RKO (cell line): ENCODE measurements around the gene KRT23.

Source experiments
- DNase-seq: peaks from one replicate; pipeline ENCODE4 v3.0.0-alpha.2; 2016; ENCODE audit warnings: low spot score

KRT23 gene, protein sequence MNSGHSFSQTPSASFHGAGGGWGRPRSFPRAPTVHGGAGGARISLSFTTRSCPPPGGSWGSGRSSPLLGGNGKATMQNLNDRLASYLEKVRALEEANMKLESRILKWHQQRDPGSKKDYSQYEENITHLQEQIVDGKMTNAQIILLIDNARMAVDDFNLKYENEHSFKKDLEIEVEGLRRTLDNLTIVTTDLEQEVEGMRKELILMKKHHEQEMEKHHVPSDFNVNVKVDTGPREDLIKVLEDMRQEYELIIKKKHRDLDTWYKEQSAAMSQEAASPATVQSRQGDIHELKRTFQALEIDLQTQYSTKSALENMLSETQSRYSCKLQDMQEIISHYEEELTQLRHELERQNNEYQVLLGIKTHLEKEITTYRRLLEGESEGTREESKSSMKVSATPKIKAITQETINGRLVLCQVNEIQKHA

DNA sequence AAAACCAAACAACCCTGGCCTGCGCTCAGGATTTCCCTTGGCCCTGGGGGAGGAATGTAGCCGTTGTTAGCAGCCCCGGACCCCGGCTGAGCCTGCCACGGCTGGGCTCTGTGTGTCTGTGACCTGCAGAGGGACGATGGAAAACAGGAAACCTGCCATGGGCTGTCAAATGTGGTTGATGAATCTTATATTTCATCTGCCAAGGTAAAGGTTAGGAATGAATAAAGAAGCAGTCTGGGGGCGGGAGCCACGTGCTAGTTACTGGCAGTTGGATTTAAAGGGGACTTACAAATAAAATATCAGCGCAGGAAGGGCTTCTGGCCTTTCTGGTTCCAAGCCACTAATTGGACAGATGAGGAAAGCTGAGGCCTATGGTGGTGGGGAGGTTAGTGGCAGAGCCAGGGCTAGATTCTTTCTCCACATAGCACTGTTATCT, at the start of gene KRT23:
Gene KRT23 (minus strand): TSS at position 263 of the 436 bp plus-strand sequence. CDS start 1,043 bp downstream, outside the sequence.
- no peak for DNase-seq

DNA sequence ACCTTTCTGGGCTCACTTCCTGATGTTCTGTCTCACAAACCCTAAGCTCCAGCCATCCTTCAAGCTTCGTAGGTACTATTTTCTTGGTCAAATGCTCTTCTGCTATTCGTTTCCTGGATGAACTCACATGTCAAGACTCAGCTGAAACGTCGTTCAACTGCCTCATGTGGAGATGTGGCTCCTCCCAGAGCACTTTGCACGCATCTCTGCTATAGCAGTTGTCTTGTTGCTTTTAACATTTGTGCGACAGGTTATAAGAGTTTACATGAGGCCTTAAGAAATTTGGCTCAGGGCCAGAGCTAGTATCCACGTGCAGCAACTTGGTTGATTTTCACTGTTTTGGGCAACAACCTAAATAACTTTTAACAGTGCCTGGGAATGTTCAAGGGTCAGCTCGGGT, 49.5 kb upstream of the KRT23 start:
- no peak for DNase-seq

DNA sequence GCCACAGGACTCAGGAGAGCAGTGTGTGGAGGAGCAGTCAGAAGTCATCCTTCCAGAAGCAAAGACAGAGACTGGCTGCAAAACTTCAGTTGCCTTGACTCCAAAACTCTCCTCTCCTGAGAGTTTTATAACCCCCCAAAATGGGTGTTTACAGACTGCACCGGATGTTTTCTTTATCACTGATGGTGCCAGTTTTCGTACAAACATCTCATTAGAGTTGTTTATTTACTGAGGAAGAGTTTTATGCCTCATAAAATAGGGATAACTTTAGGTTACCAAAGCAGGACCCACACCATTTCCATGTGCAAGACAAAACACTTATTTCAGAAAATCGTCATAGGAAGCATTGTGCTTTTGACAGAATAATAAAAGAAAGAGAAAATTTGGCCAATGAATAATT, 46.8 kb upstream of the KRT23 start, which contains the start of gene KRT40:
Gene KRT40 (minus strand): TSS at position 101 of the 400 bp plus-strand sequence. CDS start 53 bp downstream, at position 48.
- DNase-seq: no peak

DNA sequence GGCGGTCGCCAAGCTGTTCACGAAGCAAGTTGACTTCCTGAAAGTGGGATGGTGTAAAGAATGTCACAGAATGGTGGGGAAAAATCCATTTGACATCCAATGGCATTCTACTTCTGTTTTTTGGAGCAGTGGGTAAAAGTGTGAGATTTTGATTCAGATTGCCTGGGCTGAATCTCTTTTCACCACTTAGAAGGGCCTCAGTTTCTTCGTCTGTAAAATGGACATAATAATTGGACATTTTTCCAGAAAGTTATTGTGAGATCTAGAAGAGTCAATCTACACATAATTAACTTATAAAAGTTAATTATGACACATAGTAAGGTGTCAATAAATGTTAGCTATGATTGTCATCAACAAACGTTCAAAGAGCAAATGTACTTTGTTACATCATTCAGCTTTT, 43.7 kb upstream of the KRT23 start:
- DNase-seq: no peak

DNA sequence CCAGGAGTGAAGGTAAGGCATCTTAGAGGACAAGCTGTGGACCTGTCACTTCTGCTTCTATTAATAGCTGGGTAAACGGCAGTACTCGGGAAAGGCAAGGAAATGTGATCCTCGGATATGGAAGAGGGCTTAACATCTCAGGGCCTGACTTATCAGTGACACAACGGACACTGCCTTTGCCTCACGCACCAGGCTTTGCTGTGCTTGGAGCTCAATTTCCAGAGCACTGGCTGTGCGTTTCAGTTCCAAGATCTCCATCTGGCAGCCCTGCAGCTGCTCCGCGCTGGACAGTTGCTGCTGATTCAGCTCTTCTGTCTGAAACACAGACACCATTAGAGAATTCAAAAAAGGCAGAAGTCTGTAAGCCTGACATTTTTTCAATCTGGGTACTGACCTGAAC, 43.1 kb upstream of the KRT23 start:
- no peak for DNase-seq

DNA sequence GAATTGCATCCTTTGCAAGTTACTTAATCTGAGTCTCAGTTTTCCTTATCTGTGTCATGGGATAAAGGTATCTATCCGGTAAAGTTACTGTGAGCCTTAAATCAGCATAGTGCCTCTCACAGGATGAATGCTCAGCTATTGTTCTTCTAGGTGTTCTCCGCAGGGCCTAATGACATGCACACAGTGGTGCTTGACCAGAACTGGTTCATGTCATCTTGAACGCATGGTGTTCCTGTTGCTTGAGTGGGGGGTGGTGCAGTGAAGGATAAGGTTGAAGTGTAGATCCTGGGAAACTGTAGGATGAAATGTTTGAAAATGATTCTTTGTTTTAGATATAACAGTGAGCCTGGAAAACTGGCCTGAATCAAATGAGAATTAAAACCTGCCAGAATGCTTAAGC, 42.7 kb upstream of the KRT23 start:
- no peak for DNase-seq

DNA sequence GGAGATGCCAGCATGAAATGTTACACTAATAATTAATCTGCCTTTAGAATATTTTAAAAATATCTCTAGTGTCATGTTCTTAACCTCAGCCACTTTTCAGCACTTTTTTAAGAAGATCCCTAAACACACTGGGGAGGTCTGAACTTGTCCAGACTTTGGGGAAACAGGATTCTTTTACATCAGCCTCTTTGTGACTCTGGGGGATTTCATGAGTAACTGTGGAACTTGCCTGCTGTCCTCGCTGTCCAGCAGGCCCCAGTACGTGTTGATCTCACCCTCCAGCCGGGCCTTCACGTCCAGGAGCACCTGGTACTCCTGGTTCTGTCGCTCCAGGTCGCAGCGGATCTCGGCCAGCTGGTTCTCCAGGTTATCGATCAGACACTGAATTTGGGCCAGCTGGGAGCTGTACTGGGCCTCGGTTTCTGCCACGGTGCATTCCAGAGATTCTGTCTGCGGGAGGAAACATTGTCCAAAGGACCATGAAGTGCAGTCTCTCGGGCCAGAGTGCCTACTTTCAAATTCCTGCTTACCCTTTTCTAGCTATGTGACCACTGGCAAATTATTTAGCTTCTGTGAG, 41.2 kb upstream of the KRT23 start:
- no peak for DNase-seq

DNA sequence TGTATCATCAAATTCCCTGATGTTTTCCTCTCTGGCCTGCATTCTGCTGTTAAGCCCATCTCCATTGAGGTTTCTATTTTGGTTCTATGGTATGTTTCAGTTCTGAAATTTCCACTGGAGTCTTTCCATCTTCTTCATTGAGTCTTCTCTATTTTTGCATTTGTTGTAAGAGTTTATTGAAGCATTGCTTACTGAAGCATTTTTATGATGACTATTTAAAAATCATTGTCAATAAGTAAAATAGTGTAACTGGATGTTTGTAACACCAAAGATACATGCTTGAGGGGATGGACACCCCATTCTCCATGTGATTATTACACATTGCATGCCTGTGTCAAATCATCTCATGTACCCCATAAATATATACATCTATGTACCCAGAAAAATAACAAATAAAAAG, 38.1 kb upstream of the KRT23 start:
- no peak for DNase-seq

DNA sequence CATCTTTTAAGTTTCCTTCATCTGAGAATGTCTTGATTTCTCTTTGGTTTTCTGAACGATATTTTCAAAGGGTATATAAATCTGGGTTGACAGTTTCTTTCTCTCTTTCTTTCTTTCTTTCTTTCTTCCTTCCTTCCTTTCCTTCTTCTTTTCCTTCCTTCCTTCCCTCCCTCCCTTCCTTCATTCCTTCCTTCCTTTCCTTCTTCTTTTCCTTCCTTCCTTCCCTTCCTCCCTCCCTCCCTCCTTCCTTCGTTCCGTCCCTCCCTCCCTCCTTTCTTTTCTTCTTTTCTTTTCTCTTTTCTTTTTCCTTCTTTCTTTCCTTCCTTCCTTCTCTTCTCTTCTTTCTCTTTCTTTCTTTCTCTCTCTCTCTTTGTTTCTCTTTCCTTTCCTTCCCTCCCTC, 36.9 kb upstream of the KRT23 start:
- DNase-seq: no peak

DNA sequence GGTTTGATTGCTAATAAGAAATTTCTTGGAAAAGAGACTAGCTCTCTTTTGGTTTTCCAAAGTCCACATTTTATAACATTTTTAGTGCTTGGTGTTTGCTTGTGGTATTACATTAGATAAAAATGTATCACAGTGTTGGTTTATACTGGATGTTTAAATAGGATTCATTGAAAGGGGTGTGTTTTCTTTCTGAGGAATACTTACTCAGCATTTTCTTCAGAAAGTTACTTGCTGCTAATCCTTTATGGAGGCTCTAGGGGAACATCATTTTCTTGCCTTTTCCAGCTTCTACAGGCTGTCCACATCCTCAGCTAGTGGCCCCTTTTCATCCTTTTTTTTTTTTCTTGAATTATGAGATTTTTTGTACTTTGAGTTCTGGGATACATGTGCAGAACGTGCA, 30.1 kb upstream of the KRT23 start:
- DNase-seq: no peak

DNA sequence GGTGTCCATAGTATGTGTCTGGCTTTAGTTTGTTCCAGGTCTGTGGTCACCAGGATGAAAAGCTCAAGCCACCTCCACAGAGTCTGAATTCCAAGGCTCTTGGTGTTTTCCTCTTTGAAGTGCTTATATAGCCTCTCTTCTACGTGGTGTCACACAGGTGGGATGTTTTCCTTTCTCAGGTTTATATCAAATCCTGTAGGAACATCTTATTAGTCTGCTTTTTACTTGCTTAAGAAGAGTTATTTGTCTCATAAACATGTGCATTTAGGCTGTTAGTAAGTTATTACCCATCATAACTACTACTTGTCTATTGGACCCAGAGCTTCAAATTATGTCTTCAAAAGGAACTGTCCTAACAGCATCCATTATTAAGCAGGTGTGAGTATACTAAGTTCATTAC, 29.4 kb upstream of the KRT23 start, which contains the start of gene KRT39:
Gene KRT39 (minus strand): TSS at position 101 of the 400 bp plus-strand sequence. CDS start 92 bp downstream, at position 9.
- no peak for DNase-seq

DNA sequence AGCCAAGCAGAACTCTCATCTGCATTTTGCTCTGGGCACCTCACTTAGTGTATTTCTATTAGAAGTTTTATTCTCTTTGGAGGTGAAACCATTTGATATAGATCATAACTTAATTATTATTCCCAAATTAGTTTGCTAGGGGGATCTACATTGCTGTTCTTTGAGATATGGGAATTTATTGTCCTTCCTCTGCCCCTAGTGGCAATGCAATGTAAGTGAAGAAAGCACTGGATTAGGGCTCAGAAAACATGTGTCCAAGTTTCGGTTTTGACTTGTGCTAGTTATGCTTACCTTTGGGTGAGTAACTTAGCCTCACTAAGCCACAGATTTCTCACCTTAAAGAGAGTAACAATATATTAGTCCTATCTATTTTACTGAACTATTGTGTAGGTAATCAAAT, 26.4 kb upstream of the KRT23 start:
- peak; percentile 53 for DNase-seq

DNA sequence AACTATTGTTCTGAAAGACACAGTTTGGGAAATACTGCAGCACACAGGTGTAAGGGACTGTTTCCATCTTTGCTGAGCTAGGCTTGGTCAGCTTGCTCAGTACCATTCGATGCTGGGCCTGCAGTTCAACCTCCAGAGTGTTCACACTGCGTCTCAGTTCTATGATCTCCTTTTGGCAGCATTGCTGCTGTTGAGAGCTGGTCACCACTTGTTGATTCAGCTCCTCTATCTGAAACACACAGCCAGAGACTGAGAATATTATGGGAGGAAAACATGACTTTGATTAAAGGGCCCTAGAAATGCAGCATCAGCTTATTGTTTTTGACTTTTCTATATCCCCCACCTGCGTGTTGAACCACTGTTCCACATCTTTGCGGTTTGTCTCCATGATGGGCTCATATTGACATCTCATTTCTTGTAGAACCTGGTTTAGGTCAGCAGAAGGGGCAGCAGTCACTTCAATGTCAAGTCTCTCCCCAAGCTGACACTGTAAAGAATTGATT, 24.7 kb upstream of the KRT23 start:
- no peak for DNase-seq

DNA sequence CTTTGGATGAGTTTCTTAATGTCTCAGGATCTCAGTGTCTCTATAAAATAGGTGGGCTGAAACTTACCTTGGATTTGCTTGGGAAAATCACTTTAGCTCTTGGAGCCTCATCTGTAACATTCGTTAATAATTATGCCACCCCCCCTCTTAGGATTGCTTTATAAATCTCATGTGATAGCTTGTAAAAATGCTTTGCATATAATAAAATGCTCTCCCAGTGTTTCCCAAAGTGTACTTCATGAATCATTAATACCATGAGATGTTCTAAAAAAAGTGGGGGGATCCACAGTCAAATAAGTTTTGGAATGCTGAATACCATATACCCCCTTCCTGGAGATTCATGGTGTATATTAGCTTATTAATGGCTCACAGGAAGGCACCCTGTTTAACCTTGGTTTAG, 24.1 kb upstream of the KRT23 start:
- DNase-seq: no peak

DNA sequence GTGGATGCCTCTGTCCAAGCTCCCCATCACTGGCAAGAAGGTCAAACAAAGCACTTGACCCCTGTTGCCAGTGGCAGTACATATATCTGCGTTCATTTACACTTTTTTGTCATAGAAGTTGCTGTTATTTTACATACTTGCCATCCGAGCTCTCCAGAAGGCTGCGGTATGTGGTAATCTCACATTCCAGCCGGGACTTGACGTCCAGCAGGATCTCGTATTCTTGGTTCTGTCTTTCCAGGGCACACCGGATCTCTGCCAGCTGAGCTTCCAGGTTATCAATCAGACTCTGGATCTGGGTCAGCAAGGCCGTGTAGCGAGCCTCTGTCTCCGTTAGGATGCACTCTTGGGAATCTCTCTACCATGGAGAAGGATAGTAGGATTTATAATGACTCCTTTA, 22.7 kb upstream of the KRT23 start:
- no peak for DNase-seq

DNA sequence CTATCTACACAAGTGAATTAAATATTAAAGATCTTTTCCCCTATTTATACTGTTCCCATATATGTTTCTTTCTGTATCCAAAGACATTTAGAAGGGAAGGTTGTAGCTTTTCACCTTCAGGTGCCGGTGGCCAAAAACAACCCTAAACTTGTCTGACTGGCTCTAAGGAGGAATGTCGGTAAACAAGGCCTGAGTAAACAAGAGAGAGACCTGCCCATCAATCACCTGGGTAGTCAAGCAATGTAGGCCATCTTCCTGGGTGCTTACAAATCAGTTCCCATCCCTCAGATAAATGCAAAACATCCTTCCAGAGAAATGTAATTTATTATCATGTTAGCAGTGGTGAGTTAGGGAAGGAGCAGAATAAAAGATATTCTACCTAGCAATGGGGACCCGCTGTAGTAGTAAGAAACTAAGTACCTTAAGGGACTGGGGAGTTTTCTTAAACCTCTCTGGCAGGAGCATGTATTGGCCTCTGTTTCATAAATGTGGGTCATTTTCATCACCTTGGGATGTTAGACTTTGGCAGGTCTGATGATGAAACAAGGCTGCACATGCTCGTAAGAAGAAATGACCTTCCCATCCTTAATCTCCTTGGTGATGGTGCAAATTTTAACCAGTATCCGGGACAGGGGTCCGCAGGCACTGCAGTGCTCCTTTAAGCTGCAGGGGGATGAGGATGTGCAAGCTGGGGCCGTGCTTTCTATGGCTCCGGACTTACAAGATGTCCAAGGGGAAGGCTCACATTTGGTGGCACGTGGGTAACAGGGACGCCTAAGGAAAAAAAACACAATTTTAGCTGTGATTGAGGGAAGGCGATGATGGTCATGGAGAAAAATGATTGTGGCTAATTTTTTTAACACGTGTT, 20.9 kb upstream of the KRT23 start:
- DNase-seq: no peak

DNA sequence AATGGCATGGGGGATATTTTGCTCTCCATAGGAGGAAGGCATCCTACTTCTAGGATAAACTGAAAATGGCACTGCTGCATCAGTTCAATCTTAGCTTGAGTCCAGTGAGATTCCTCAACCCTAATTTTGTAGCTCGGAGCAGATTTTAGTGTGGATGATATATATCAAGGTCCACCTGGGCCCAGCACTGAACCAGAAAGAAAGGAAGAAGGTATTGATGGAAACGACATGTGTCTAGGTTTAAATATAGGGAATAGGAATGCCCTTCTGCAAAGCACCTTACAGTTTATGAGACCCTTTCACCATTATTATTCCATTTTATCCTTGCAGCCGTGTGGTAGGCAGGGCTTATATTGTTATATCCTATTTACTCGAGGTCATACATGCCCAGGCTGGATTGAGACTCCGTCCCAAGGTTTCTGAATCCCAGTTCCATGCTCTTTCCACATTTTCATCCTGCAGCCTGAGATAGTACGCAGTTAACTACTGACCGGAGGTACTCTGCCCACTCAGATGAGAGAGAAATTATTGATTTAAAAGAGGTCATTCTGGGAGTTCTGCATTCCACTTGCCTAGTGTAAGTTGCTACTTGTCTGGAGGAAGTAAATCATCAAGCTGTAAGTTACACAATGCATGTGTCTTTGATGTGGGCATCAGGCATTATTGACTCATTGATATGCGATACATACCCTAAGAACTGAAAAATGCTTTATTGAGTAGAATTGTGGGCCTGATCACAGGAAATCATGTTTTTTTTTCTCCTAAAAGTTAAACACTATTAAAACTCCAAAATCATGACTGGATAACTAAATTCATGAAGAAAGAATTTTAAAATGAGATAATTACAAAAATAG, 19.2 kb upstream of the KRT23 start:
- DNase-seq: peak; percentile 86

DNA sequence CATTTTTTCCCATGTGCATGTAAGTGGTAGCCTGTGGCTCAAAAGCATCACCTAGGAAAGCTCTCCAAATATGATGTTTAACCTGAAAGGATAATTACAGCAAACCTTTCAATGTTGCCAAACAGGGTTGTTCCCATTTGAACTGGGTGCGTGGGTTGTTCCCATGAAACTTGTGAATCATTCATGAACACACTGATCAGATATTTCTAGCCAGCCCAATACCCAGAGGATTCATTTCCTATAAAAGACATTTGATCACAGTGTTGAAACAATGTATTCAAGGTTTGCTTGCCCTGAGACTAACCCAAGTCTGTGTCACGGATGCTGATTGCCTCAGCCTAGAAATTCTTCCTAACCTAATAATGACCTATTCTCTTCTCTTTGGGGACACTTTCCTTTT, 16.4 kb upstream of the KRT23 start:
- peak; percentile 54 for DNase-seq

DNA sequence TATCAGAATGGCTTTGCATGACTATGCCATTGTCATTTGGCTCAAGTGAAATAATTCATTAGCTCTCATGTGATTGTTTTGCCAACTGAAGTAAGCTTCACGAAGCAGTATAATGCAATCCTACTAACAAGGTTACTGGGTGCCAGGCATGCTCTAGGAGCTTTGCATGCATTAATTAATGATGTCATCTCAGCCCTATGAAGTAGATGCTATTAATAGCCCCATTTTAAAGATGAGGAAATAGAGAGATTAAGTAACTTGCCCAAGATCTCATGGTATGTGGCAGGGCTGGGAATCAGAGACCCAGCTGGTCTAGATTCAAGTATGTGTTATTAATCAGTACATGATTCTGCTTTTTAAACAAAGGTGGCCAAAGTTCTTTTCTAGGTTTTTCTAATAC, 15.2 kb upstream of the KRT23 start:
- DNase-seq: no peak

DNA sequence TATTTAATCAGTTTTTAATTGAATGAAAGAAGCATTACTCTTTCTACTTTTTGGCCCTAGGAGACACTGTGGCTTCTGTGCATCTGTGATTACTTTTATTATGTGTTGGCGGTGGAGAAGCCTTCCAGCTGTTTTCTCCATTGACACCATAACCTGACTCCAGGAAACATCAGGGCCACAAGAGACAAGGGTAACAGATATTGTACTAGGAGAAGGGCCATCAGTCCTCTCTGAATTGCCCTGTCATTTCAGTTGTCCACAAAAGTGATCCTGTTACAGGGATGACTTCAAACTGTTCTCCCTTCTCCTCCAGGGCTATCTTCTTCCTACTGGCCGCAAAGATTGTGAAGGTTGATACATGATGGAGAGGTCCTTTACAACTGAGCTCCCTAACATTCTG, 14.7 kb upstream of the KRT23 start:
- no peak for DNase-seq

DNA sequence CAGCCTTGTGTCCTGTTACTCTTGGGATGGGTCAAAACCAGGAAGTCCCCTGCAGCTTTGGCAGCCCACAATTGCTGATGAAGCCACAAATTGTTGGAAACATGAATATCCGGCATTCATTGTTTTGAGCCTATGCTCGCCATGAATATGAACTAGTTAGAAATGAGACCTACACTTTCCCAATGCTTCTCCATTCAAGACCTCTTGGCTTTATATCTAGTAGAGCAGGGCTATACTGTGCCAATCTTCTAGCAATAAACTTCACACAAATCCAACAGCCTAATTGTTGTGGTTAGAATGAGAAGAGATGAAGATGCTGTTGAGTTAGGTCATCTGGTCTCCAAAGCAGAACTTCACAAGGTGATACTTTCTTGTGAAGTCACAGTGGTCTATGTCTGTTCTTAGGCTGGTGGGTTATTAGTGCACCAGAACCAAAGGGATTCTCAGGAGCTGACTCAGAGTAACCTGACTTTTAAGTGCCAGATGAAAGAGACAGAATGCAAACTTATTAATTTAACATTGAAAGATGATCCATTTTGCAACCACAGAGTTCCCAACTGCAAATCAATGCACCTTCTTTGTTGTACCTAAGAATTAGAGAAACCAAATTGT, 13.7 kb upstream of the KRT23 start:
- DNase-seq: no peak
